Measurements from ENCODE around the gene NR1I3.
"Not testable (repeated sequence)": the region's sequence is repeated elsewhere in the genome, so short reads cannot be mapped to it uniquely, and the experiment has no call there.

NR1I3 gene

DNA sequence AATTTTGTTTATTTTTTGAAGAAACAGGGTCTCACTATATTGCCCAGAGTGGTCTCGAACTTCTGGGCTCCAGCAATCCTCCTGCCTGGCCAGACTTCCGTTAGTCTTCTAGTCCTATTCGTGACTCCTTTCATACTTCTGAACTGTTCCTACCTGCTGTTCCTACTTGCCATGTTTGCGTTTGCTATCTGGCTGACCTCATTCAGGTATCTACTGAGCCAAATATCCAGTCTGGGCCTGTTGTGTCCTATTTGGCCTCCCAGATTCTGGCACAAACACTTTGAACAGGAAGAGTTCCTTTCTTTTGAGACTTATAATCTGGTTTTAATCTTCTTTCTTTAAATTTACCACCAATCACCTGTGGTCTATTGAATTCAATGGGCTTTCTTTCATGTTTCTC lies 6.9 kb upstream of the NR1I3 start:
- no peak for DNase-seq

DNA sequence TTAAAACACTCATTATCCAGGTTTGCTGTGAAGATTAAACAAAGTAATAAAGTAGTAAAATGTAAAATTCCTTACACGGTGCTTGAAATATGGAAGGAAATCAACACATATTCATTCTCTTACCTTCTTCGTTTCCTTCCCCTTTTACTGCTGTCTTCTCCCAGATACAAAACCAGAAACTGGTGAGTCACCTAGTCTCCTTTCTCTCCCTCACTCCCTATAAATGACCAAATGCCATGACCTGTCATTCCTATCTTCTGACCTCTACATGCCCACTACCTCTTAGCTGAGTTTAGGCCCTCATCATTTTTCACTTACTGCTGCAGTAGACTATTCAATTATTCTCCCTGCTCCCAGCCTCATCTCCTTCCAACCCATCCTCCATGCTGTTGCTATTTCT lies 4.3 kb upstream of the NR1I3 start:
- DNase-seq = no peak

DNA sequence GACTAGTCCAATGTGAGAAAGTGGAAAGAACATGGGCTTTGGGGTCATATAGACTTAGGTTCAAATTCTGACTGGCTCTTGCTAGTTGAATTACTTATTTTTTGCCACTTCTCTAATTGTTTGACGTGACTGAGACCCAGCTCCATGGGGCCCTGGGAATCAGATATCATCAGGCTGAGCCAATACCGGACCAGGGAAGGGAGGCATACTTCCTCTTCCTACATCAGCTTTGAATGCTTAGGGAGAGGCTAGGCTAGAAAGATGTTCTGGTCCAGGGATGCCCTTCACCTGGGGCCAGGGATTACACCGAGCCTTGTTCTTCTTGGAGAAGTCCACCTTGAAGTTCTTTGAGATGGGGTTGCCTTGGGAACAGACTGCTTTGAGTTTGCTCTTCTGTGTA lies 3.7 kb upstream of the NR1I3 start:
- DNase-seq = no peak

DNA sequence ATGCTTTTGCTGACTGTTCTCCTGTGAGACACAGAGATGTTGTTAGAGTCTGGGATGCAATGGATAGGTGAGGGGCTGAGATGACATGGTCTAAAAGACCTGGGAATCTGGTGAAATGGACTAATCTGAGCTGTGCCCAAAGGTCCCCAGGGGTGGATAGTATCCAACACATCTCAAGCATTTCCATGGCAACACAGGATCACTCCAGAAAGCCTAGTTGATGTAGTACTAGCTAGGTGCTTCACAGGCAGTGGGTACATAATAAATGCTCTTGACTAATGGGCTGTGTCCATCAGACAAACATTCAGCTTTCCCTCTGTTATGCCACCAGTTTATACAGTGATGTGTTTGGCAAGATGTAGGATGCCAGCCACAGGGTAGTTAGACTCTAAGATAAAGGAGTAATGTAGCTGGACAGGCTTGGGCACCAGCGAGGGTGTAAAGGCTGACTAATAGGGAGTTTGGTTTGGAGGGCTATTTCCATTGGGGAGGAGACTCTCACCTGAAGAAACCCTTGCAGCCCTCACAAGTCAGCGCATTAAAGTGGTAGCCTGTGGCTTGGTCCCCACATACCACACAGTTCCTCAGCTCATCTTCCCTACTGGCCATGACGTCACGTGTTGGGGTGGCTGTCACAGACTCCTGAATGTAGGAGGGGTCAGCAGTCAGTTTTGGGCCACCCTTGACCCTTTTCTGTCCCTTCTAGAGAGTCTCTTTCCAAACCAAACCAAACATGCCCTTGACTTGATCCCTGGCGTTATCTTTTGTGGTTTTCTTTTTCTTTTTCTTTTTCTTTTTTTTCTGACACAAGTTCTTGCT lies 1.8 kb downstream of the NR1I3 start:
- DNase-seq = no peak

DNA sequence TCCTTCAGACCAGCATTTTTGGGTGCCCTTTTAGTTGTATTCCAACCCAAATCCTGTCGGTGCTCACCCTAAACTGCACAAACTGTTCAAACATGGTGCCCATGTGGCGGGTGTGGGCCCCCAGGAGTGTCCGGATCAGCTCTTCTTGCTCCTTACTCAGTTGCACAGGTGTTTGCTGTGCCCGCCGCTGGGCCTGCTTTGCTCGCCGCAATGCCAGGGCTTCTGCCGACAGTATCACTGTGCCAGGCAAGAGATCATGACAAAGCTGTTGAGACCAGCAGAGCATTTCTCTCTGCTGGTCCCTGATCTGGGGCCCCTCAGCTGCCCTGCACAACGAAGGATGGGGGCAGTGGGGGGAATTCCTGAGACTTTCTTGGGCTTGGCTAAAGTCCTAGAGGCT lies 4.9 kb downstream of the NR1I3 start:
- DNase-seq = no peak

DNA sequence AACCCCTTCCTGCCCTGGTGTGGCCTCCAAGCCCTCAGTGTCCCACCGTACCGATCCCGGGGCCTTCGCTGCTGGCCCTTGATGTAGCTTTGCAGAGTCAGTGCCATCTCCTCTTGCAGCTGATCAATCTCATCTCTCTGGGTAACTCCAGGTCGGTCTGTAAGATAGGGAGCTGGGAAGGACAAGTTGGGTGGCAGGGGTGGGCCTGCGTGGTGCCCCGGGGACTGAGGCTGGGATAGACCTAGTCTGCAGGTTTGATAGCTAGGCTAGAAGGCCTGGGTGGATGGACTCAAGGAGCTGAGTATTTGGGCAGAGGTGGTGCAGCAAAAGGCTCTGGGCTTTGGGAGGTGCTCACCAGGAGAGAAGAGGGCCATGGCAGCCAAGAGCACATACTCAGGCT lies 7.2 kb downstream of the NR1I3 start:
- DNase-seq = no peak

DNA sequence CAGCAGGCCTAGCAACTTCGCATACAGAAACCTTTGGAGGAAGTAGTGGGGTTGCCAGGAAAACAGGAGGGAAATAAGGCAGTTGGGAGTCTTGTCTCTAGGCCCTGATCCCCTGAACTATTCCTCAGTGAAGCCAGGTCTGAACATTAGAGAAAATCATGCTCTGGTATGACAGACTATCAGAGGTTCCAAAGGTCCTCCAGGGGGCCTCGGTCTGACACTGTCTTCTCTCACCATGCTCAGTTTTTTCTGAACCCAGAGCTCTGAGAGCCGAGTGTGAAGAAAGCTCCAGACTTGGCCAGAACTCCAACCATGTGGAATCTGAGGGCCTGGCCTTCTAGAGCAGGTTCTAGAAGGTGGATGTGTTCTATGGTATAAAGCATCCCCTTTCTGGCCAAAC lies 8.1 kb downstream of the NR1I3 start:
- no peak for DNase-seq

DNA sequence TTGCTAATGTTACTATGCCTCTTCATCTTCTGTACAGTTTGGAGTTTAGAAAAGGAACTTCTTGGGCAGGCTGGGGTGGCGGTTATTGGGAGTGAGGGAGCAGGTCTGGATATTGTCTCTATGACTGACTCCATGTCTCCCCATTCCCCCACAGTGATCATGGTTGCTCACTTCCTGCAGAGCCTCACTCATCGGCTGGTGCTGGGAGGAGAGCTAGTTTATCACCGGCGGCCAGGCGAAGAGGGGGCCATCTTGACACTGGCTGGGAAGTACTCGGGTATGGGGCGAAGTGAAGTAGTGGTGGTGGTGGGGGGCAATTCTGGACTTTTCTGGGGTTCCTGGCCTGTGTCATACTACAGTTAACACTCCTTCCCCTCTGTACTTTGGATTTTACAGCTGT lies 10.0 kb downstream of the NR1I3 start:
- no peak for DNase-seq

DNA sequence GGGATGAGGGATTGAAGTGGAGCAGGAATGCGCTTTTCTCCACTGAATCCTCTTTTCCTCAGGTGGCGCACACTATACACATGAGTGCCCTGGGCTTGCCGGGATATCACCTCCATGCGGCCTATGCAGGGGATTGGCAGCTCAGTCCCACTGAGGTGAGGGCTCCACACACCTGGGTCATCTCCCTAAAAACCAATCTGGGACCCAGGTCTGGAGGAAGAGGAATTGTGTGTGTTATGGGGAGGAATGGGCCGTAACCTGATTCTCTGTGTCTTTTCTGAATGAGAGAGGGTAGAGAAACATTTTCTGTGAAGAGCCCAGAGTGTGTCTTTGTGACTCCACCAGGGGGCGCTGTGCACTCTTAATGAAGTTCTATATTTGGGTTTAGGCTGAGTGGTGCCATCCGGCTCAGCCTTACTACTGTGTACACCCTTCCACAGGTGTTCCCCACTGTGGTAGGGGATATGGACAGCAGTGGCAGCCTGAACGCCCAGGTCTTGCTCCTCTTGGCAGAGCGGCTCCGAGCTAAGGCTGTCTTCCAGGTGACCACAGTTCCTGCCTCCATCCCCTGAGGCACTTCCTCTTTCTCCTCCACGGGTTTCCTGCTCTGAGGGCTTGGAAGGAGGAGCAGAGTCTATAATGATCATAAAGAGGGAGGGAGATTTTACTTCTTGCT lies 10.7 kb downstream of the NR1I3 start:
- DNase-seq = peak; percentile 85 to 90

DNA sequence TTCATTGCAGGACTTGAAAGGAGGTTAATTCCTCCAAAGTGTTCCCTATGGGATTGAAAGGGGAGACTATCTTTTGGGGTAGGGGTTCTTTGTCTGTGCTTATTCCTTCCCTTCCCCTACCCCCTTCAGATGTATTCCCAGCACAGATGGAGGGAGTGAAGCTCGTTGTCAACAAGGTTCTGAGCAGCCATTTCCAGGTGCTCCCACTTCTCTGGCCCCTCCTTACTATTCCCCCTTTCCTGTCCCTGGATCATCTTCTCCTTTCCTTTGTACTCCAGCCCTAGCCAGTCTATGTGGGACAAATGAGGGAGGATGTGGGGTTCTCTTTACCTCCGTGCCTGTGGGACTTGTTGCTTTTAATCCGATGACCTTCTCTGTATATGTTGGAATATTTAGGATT lies 11.2 kb downstream of the NR1I3 start:
- DNase-seq = peak in 1 of 2 experiments; percentile 28

DNA sequence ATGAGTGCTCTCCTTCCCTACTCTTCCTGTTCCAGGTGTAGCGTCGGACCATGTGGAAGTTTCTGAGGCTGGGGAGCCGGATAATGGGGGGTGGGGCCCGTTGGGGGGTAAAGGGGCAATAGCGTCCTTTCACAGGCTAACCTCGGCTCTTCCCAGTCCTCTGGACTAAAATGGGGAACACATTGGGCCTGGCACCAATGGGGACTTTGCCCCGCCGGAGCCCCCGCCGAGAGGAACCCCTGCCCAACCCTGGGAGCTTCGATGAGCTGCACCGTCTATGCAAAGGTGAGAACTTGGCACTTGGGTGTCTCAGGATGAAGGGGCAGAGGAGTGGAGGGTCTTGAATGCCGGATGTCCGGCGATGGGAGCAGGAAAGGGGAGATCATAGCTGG lies 11.7 kb downstream of the NR1I3 start:
- DNase-seq = peak in 1 of 2 experiments; percentile 23

DNA sequence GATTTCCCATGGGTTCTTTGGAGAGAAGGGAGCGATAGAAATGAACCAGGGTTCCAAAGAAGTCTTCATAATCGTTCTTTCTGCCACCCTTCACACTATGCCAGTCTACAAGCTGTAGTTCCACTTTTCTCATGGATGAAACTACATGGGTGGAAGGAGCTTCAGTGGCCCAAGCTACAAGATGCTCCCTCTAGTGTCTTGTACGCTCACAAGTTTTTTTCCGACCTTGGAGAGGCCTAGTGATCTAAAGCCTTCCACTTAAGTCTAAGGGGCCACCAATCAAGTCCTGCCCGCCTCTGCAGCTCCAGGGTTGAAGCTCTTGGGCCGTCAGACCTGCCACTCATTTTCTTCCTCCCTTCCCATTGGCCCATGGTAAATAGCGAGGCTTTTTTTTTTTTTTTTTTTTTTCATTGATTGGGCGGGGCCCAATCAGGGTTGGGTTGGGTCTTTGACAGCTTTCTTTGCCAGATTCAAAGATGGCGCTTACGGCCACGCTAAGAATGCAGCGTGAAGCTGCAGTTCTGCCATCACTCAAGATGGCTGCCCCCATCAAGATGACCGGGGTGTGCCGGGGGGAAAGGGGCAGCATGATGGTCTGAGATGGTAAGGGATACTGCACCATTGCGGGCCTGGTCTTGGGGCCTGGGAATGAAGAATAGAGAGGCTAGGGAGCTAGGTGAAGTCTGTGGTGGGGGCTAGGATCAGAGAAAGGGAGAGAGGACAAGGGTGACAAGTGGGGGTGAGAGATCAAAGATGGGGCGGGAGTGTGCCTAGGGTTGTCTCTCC lies 12.3 kb downstream of the NR1I3 start, which contains the start of gene TOMM40L:
TSS of gene TOMM40L (plus strand) at position 527 of the 786 bp plus-strand sequence. CDS start 430 bp downstream, outside the sequence.
- DNase-seq = peak; percentile 98

DNA sequence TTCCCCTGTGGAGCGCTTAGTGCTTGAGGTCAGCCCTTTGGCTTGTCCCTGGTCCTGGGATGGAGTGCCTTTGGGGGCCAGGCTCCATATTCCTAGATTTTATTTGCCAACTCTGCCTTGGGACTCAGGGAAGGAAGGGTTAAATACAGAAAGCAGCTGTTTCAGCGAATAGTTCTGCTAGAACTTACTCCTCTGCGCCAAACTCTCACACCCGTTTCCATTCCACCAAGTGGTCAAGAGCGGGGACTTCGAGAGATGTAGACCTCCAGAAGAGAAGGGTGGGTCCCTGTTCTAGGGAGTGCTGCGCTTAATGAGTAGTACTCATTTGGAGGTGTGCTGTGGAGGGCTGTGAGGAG lies 12.8 kb downstream of the NR1I3 start:
- no peak for DNase-seq

DNA sequence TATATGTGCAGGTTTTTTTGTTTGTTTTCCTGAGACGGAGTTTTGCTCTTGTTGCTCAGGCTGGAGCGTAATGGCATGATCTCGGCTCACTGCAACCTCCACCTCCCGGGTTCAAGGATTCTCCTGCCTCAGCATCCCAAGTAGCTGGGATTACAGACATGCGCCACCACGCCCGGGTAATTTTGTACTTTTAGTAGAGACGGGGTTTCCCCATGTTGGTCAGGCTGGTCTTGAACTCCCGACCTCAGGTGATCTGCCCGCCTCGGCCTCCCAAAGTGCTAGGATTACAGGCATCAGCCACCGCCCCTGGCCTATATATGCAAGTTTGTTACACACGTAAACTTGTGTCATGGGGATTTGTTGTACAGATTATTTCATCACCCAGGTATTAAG lies 13.3 kb downstream of the NR1I3 start:
- DNase-seq = not testable (repeated sequence)

DNA sequence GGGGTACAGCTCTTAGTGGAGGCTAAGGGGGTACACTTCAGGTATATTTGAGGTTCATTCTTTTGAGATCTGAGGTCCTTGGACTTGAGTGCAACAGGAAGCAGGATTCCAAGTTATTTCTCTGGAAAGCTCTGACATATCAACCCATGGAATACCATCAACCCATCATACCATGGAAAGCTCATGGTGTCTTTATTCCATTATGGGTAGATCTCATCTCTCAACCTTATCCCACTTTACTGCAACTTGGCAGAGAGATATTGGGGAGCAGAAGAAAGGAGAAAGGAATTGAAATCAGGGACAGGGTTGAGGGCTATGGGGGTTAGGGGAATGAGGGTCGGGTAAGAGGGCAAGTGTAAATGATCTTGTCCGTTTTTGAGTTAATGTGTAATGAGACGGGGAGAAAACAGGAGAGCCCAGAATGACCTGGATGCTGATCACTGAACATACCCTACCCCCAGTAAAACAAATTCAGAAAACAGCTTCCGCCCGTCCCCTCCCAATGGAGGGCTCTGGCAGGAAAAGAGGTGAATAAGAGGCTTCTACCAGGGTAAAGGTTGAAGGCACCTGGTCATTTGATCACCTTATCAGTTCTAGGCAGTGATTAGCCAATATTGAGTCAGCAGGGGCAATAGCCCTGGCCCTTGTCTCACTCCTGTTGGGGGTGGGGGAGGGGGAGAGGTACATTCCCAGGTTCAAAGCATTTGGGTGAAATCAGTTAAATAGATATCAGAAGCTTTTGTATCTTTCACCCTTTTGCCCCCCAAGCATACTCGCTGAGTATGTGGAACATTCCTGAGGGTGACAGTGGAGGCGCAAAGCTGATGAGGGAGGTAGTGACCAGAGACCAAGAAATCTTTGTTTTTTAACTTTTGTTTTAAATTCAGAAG lies 14.0 kb downstream of the NR1I3 start:
- no peak for DNase-seq

DNA sequence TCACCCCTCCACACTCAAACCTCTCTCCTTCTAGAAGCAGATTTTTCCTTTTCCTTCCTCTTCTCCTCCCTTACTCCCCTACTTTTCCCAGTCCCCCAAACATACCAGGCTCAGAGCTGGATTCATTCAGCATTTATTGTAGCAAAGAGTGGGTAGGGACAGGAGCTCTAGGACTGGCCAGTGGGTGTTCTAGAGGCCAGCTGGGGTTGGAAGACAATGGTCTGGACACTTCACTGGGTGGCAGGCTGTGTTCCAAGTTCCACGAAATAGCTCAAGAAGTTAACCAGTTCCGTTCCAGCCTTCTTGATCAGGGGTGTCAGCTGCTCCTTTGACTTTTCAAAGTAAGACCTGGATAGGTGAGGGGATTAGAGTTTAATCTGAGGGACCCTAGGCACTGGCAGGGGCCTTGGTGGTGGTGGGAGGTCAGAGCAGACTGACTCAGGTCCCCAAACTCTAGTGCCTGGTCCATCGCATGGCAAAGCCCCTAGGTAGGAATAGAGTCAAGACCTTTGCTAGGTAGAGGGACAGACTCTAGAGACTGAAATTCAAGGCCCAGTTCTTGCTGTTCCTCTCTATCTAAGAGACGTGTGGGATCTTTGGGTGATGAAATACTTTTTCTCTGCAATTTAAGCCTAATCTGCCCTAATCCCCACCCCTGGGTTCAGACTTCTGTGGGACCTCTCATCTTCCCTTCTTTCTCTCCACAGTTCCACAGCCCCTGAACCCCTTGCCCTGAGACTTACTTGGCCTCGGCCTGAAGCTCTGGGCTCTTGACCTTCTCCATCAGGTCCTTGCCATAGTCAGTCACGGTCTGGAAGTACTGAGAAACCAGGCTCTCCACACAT lies 15.6 kb downstream of the NR1I3 start:
- DNase-seq = no peak

DNA sequence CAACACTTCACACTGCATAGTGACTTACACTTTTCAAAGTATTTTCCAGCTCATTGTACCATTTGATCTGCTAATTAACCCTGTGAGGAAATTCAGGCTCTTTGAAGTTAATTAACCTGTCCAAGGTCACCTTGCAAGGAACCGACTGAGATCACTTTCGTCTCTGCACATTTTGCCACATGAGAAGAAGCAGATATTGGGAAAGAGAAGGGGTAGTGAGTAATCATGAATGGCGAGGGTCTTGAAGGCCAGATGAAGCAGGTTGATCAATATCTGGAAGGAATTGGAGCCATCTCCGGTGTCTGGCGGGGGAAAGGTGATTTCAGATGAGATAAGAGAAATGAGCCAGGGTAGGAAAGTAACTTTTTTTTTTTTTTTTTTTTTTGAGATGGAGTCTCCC lies 18.0 kb downstream of the NR1I3 start:
- DNase-seq = no peak

DNA sequence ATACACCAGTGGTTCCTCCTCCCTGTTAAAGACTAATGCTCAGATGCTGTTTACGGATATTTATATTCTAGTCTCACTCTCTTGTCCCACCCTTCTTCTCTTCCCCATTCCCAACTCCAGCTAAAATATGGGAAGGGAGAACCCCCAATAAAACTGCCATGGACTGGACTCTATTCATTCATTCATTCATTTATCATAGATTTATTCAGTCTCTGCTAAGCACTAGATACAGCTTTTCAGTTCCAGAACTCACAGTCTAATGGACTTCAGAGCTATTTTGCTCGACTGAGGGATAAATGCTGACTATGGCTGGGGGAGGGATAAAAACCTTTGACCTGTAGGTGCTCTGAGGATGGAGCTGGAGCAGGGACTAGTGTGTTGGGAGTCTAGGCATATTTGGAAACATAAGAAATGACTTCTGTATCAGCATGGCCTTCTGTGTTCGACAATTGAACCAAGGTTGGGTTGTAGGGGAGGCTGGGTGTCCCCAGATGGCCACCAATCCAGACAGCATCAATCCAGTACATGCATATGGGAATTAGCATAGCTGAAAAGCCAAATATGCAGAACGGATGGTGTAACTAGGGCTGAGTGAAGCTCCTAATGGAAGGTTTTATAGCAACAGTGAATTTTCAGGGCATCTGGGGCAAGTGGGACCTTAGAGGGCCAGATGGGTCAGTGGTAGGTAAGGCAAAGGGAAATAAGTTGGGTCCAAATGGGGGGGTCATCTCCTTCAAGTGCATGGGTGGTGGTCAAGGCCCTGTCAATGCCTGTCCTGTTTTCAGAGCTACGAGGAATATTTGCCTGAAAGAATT lies 18.7 kb downstream of the NR1I3 start:
- DNase-seq = no peak

DNA sequence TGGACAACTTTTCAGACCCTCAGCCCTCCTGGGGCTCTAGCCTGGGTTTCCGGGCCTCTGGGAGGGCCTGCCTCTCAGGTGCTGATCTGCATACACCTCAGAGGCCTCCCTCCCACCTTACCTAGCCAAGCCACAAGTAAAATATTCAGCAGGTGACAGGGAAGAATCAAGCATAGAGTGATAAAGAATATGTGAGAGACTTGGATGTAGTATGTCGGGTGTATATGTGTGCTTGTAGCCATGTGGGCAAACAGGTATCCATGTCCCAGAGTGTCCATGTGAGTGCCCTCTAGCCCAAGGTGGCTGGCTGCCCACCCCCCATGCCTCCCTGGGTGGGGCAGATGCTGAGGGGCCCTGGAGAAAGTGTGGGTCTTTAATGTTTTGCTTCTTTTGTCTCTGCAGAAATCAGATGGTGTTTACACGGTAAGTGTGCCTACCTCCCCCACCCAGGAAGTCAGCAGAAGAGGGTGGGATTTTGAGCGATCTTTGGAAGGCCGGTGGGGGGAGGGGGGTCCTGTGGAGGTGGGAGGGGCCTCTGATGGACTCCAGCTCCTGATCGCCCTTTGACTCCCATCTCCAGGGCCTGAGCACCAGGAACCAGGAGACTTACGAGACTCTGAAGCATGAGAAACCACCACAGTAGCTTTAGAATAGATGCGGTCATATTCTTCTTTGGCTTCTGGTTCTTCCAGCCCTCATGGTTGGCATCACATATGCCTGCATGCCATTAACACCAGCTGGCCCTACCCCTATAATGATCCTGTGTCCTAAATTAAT lies 19.5 kb downstream of the NR1I3 start:
- DNase-seq = no peak

DNA sequence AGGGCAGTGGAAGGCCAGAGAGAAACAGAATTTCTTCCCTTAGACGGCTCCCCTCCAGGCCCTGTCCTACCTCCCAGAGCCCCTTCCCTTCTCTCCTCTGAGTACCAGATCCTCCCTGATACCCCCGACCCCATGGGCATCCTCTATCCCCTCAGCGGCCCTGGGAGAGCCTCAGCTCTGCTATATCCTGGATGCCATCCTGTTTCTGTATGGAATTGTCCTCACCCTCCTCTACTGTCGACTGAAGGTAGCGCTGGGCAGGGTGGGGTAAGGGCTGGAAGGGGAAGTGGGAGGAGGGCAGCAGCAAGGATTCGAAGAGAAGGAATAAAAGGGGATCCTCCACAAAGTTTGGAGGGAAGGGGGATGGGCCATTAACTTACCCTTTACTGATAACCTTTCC lies 20.2 kb downstream of the NR1I3 start:
- DNase-seq = no peak

Data from SHP77 (cell line).